Osteocyte (in vitro differentiated cells): ENCODE data around the gene PCED1A. TPM values are rescaled to one million over a fixed set of nuclear protein-coding genes. Genes with fewer than 3 reads are reported as not detected.

ENCODE experiments used
- DNase-seq: peaks from one replicate; pipeline ENCODE4 v3.0.0; 2021; ENCODE audit warnings: mixed read lengths; ENCODE audit not compliant: unreplicated experiment; ENCODE audit errors: extremely low spot score
- H3K27ac Mint-ChIP-seq: one replicate; pipeline ENCODE4 v1.8.0; 2021; ENCODE audit warnings: mild to moderate bottlenecking, mixed read lengths; ENCODE audit not compliant: unreplicated experiment
- H3K27me3 Mint-ChIP-seq: one replicate; pipeline ENCODE4 v1.8.0; 2021; ENCODE audit warnings: mixed read lengths; ENCODE audit not compliant: unreplicated experiment
- H3K36me3 Mint-ChIP-seq: one replicate; pipeline ENCODE4 v1.8.0; 2021; ENCODE audit warnings: mixed read lengths; ENCODE audit not compliant: unreplicated experiment
- H3K4me1 Mint-ChIP-seq: one replicate; pipeline ENCODE4 v1.8.0; 2021; ENCODE audit warnings: mixed read lengths; ENCODE audit not compliant: unreplicated experiment
- H3K4me3 Mint-ChIP-seq: one replicate; pipeline ENCODE4 v1.8.0; 2021; ENCODE audit warnings: mild to moderate bottlenecking, moderate library complexity, mixed read lengths; ENCODE audit not compliant: unreplicated experiment
- H3K9me3 Mint-ChIP-seq: one replicate; pipeline ENCODE4 v1.8.0; 2021; ENCODE audit warnings: mixed read lengths; ENCODE audit not compliant: unreplicated experiment
- total RNA-seq: library from RNA; stranded (reverse); gene quantifications from 2 replicates; pipeline ENCODE4 v1.2.1, GENCODE V29; 2021
- TF ChIP-seq, protein P1 (sequence below): fragments of 200-600 bp; sonication (generic); IDR thresholded peaks from 2 replicates; pipeline ENCODE4 v1.5.0; 2021; ENCODE audit warnings: antibody characterized with exemption, mild to moderate bottlenecking, moderate library complexity

PCED1A gene
- total RNA-seq, 1 donor from 2014 or later = 80.8 TPM

GRCh38 chr20:2793471-2793870 lies 47.0 kb downstream of the PCED1A start:
- TF ChIP-seq, protein P1, sequence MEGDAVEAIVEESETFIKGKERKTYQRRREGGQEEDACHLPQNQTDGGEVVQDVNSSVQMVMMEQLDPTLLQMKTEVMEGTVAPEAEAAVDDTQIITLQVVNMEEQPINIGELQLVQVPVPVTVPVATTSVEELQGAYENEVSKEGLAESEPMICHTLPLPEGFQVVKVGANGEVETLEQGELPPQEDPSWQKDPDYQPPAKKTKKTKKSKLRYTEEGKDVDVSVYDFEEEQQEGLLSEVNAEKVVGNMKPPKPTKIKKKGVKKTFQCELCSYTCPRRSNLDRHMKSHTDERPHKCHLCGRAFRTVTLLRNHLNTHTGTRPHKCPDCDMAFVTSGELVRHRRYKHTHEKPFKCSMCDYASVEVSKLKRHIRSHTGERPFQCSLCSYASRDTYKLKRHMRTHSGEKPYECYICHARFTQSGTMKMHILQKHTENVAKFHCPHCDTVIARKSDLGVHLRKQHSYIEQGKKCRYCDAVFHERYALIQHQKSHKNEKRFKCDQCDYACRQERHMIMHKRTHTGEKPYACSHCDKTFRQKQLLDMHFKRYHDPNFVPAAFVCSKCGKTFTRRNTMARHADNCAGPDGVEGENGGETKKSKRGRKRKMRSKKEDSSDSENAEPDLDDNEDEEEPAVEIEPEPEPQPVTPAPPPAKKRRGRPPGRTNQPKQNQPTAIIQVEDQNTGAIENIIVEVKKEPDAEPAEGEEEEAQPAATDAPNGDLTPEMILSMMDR = no peak
- Mint-ChIP-seq H3K27me3 (peaks cover 22% of the 10 kb centered on the region), H3K36me3 (peaks cover 2% of the 10 kb centered on the region), H3K4me3 (no peak overlapping the region), H3K4me1 (no peaks in the 10 kb centered on the region), H3K9me3 (no peaks in the 10 kb centered on the region), H3K27ac (no peak overlapping the region)
- DNase-seq = no peak

Other genes with a start within 250 kb of the PCED1A start
- 141 and 142 TPM in 2 replicates for gene NOP56, start 188.0 kb downstream of the PCED1A start, total RNA-seq
- gene IDH3B, start 176.4 kb downstream of the PCED1A start, total RNA-seq = 78.1 and 86.6 TPM in 2 replicates
- 9.8 and 12.8 TPM in 2 replicates for gene EBF4, start 147.9 kb downstream of the PCED1A start, total RNA-seq
- 84.0 and 85.8 TPM in 2 replicates for gene CPXM1, start 40.0 kb downstream of the PCED1A start, total RNA-seq
- gene C20orf141, start 25.7 kb downstream of the PCED1A start, total RNA-seq = not detected in 2 replicates
- not detected in 2 replicates for gene TMEM239, start 24.3 kb downstream of the PCED1A start, total RNA-seq
- 45.2 and 51.1 TPM in 2 replicates for gene VPS16, start 90 bp upstream of the PCED1A start, total RNA-seq
- gene PTPRA, start 32.8 kb upstream of the PCED1A start, total RNA-seq = 80.2 and 88.6 TPM in 2 replicates
- not detected in 2 replicates for gene GNRH2, start 203.0 kb upstream of the PCED1A start, total RNA-seq
- 40.1 and 44.4 TPM in 2 replicates for gene MRPS26, start 205.4 kb upstream of the PCED1A start, total RNA-seq
- not detected in 2 replicates for gene OXT, start 231.0 kb upstream of the PCED1A start, total RNA-seq
- gene AVP, start 244.1 kb upstream of the PCED1A start, total RNA-seq = not detected in 2 replicates